ENCODE measurements around the gene PPP2R3C. TPM values are rescaled to one million over a fixed set of nuclear protein-coding genes. Genes with fewer than 3 reads are reported as not detected.
A peak's percentile ranks its signal among the peaks of the same experiment; 100 is the strongest.
"Not testable (repeated sequence)": the region's sequence is repeated elsewhere in the genome, so short reads cannot be mapped to it uniquely, and the experiment has no call there.

Gene PPP2R3C
- total RNA-seq, 1 donor from 2014 or later, result 55.4 TPM

DNA sequence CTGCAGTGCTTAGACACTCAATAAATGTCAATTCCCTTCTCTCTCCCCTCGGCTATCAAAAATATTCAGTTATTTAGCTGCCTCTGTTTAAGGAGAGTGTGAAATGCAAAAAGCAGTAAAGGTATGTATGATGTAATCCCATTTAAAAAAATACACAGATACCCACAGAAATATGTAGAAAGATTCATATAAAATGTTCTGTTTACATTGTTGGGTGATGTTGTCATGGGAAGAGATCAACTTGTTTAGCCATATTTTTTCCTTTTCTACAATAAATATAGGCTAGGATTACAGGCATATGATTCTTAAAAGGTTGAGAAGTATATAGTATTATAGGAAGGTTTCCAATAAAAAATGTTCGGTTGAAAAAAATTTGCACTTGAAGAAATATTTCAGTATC is 7.8 kb downstream of the PPP2R3C start:
- TF ChIP-seq, protein P1, sequence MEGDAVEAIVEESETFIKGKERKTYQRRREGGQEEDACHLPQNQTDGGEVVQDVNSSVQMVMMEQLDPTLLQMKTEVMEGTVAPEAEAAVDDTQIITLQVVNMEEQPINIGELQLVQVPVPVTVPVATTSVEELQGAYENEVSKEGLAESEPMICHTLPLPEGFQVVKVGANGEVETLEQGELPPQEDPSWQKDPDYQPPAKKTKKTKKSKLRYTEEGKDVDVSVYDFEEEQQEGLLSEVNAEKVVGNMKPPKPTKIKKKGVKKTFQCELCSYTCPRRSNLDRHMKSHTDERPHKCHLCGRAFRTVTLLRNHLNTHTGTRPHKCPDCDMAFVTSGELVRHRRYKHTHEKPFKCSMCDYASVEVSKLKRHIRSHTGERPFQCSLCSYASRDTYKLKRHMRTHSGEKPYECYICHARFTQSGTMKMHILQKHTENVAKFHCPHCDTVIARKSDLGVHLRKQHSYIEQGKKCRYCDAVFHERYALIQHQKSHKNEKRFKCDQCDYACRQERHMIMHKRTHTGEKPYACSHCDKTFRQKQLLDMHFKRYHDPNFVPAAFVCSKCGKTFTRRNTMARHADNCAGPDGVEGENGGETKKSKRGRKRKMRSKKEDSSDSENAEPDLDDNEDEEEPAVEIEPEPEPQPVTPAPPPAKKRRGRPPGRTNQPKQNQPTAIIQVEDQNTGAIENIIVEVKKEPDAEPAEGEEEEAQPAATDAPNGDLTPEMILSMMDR (conservative IDR thresholded peaks at IDR 0.05), result no peak
- peaks cover 2% of the 10 kb centered on the region for H3K9me3 Mint-ChIP-seq
- H3K36me3 Mint-ChIP-seq (ENCODE audit: low read depth), result peaks cover 45% of the 10 kb centered on the region
- DNase-seq (ENCODE audit: low read depth, low spot score), result no peak
- H3K4me3 Mint-ChIP-seq, result no peak overlapping the region
- H3K27me3 Mint-ChIP-seq (ENCODE audit: low read depth), result no peaks in the 10 kb centered on the region
- peak overlapping the region; percentile 83 for H3K27ac Mint-ChIP-seq (ENCODE audit: unreplicated experiment)
- peaks cover 6% of the 10 kb centered on the region for H3K4me1 Mint-ChIP-seq

DNA sequence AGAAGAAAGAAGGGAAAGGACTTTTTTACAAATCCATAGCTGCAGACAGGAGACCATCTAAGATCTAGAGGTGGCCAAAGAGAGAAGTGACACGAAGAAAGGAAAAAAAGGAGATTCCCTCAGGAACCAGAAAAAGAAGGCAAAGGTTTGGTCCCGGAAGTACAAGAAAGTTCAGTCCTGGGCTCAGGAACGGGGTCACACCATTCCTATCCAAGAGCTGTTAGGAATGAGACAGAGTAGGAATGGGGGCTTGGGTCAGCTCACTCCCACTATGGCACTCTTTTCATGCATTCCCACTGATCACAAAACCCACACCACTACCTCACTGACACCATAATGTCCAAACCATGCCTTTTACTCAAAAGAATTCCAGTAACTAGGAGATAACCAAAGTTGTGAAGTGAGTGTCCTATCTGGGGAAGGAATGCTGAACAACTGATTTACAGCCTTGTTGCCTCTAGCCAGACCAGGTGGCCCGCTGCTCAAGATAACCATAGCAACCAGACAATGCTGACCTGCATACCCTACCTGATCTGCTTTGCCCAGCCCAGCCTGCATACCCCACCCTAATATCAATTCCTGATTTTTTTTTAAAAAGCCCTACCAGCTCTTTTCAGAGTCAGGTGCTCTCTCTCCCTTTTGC is 8.4 kb downstream of the PPP2R3C start:
- no peaks in the 10 kb centered on the region for H3K27me3 Mint-ChIP-seq (ENCODE audit: low read depth)
- H3K9me3 Mint-ChIP-seq, result peaks cover 2% of the 10 kb centered on the region
- H3K27ac Mint-ChIP-seq (ENCODE audit: unreplicated experiment), result peak overlapping the region; percentile 45
- TF ChIP-seq, protein P1 (conservative IDR thresholded peaks at IDR 0.05), result no peak
- no peak overlapping the region for H3K4me3 Mint-ChIP-seq
- DNase-seq (ENCODE audit: low read depth, low spot score), result no peak
- H3K4me1 Mint-ChIP-seq, result peaks cover 6% of the 10 kb centered on the region
- peaks cover 45% of the 10 kb centered on the region for H3K36me3 Mint-ChIP-seq (ENCODE audit: low read depth)

DNA sequence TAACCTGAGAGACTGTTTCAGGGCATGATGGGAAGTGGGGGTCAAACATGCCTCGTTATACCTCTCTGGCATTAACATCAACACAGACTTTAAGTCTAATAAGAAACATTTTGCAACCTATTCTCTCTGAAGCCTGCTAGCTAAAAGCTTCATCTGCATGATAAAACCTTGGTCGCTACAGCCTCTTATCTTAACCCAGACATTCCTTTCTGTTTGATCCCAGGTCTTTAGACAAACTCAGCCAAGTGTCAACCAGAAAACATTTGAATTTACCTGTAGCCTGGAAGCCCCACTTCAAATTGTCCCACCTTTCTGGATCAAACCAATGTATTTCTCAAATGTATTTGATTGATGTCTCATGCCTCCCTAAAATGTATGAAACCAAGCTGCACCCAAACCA is 9.1 kb downstream of the PPP2R3C start:
- Mint-ChIP-seq H3K27me3 (ENCODE audit: low read depth) (no peaks in the 10 kb centered on the region), H3K4me1 (no peaks in the 10 kb centered on the region), H3K27ac (ENCODE audit: unreplicated experiment) (no peak overlapping the region), H3K36me3 (ENCODE audit: low read depth) (peaks cover 45% of the 10 kb centered on the region), H3K4me3 (no peak overlapping the region), H3K9me3 (peaks cover 2% of the 10 kb centered on the region)
- no peak for DNase-seq (ENCODE audit: low read depth, low spot score)
- TF ChIP-seq, protein P1 (conservative IDR thresholded peaks at IDR 0.05), result no peak

DNA sequence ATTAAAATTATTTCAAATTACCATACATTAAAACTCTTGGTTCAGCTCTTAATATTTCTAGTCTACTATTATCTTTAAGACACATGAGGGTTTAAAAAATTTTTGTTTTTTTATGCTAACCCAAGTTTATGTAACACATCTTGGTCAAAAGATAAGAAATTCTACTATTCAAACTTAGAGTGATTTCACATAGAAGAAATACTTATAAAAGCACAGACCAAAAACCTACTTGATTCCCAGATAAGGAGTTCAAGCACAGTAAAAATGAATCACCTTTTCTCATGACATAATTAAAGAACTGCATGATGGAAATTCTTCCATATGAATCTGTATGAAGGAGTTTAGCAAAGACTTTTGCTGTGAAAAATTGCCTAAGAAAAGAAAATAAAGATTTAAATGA is 13.9 kb downstream of the PPP2R3C start:
- no peaks in the 10 kb centered on the region for H3K4me1 Mint-ChIP-seq
- H3K27ac Mint-ChIP-seq (ENCODE audit: unreplicated experiment), result no peak overlapping the region
- peaks cover 2% of the 10 kb centered on the region for H3K9me3 Mint-ChIP-seq
- H3K4me3 Mint-ChIP-seq, result no peak overlapping the region
- DNase-seq (ENCODE audit: low read depth, low spot score), result no peak
- TF ChIP-seq, protein P1 (conservative IDR thresholded peaks at IDR 0.05), result no peak
- peaks cover 34% of the 10 kb centered on the region for H3K36me3 Mint-ChIP-seq (ENCODE audit: low read depth)
- no peaks in the 10 kb centered on the region for H3K27me3 Mint-ChIP-seq (ENCODE audit: low read depth)

DNA sequence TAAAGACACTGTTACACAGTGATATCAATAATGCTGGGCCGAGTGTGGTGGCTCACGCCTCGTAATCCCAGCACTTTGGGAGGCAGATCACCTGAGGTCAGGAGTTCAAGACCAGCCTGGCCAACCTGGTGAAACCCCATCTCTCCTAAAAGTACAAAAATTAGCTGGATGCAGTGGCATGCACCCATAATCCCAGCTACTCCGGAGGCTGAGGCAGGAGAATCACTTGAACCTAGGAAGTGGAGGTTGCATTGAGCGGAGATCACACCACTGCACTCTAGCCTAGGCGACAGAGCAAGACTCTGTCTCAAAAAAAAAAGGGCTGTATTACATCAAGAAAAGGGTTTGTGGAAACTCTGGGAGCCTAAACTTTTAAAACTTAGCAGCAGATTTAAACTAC is 27.1 kb downstream of the PPP2R3C start:
- peaks cover 28% of the 10 kb centered on the region for H3K36me3 Mint-ChIP-seq (ENCODE audit: low read depth)
- not testable (repeated sequence) for H3K9me3 Mint-ChIP-seq; H3K27ac Mint-ChIP-seq (ENCODE audit: unreplicated experiment); H3K4me3 Mint-ChIP-seq; H3K4me1 Mint-ChIP-seq; DNase-seq (ENCODE audit: low read depth, low spot score); H3K27me3 Mint-ChIP-seq (ENCODE audit: low read depth)

DNA sequence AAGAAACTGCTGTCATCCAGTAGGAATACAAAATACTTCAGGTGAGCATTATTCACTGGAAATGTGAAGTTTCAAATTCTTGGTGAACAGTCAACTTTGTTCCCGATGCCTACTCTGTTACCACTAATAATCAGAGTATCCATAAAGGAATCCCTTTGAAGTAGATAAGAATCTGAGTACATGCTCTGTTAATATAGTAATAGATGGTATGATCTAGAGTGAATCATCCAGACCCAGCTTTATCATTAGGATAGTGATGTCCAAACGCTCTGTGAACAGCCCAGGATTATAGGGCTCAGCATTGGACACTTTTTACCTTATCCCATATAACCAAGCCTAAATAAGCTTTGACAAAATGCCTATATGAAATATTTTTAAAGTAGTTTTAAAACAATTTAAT is 33.3 kb downstream of the PPP2R3C start:
- no peak for DNase-seq (ENCODE audit: low read depth, low spot score)
- TF ChIP-seq, protein P1 (conservative IDR thresholded peaks at IDR 0.05), result no peak
- Mint-ChIP-seq H3K27me3 (ENCODE audit: low read depth) (no peaks in the 10 kb centered on the region), H3K4me3 (no peak overlapping the region), H3K27ac (ENCODE audit: unreplicated experiment) (no peak overlapping the region), H3K4me1 (peaks cover 9% of the 10 kb centered on the region), H3K36me3 (ENCODE audit: low read depth) (peaks cover 27% of the 10 kb centered on the region), H3K9me3 (no peaks in the 10 kb centered on the region)

Data from neural crest cell (in vitro differentiated cells).